Body of pancreas (tissue), 4 donors: ENCODE measurements around the gene EDEM1. TPM values are rescaled to one million over a fixed set of nuclear protein-coding genes. Genes with fewer than 3 reads are reported as not detected.

Source experiments
- ATAC-seq: fragments of 150-250 bp; one replicate; pipeline ENCODE4 v1.9.1; 2016
- DNase-seq, 4 donors: peaks; one replicate each; pipeline ENCODE4 v3.0.0-alpha.2; 2019
- H3K27ac ChIP-seq, 4 donors: fragments of 200-600 bp; sonication (generic); 1 replicate in 3 of 4; 2 replicates in 1 of 4; pipeline versions ENCODE4 v1.5.1 to v1.6.1; 2016 to 2019; ENCODE audit warnings: mild to moderate bottlenecking in 1 of 4, mixed read lengths in 1 of 4, moderate library complexity in 1 of 4
- H3K27me3 ChIP-seq, 2 donors: fragments of 200-600 bp; sonication (generic); one replicate each; pipeline ENCODE4 v1.6.0; 2016; ENCODE audit warnings: mild to moderate bottlenecking in 1 of 2
- H3K36me3 ChIP-seq, 2 donors: fragments of 200-600 bp; sonication (generic); replicated peaks in 1 of 2; 2 replicates each; pipeline ENCODE4 v1.5.1; 2016; ENCODE audit warnings: low read depth in 2 of 2; ENCODE audit not compliant: insufficient read depth in 1 of 2
- H3K4me1 ChIP-seq: fragments of 200-600 bp; sonication (generic); one replicate; pipeline ENCODE4 v1.6.0; 2016
- H3K4me3 ChIP-seq, 2 donors: fragments of 200-600 bp; sonication (generic); 1 replicate in 1 of 2; 2 replicates in 1 of 2; pipeline ENCODE4 v1.5.1; 2016 to 2019
- H3K9me3 ChIP-seq, 3 donors: fragments of 200-600 bp; sonication (generic); 1 replicate in 2 of 3; 2 replicates in 1 of 3; pipeline ENCODE4 v1.5.1; 2016
- POLR2A ChIP-seq, 3 donors: fragments of 450-650 bp; IDR thresholded peaks; one replicate each; pipeline ENCODE4 v1.6.1; 2016; ENCODE audit warnings: antibody characterized with exemption in 3 of 3, mild to moderate bottlenecking in 2 of 3
- WGBS, 2 donors: methylation state at CpG; one replicate each; pipeline ENCODE4 v1.1.5; 2017; 5-methylcytosine and 5-hydroxymethylcytosine counted together
- intact Hi-C: fragments of 100-400 bp; cut with DNase I; formaldehyde crosslinking; loops from one replicate; pipeline ENCODE4 v1.15.1; 2023
- total RNA-seq, 2 donors: library from RNA; depleted of rRNA; stranded (reverse); fragments of >200 nt; gene quantifications; one replicate each; pipeline ENCODE4 v1.1.0, GENCODE V29; 2016
- TF ChIP-seq, protein P1 (sequence below), 7 experiments: fragments of 450-650 bp in 4 of 7; fragments of 200-600 bp in 3 of 7; sonication (generic) in 3 of 7; IDR thresholded peaks; one replicate each; pipeline ENCODE4 v1.5.1; 2016 to 2019; ENCODE audit warnings: antibody characterized with exemption in 7 of 7

EDEM1 gene
- total RNA-seq, 2 donors from 2014 or later: 23.9 to 46.1 TPM

DNA sequence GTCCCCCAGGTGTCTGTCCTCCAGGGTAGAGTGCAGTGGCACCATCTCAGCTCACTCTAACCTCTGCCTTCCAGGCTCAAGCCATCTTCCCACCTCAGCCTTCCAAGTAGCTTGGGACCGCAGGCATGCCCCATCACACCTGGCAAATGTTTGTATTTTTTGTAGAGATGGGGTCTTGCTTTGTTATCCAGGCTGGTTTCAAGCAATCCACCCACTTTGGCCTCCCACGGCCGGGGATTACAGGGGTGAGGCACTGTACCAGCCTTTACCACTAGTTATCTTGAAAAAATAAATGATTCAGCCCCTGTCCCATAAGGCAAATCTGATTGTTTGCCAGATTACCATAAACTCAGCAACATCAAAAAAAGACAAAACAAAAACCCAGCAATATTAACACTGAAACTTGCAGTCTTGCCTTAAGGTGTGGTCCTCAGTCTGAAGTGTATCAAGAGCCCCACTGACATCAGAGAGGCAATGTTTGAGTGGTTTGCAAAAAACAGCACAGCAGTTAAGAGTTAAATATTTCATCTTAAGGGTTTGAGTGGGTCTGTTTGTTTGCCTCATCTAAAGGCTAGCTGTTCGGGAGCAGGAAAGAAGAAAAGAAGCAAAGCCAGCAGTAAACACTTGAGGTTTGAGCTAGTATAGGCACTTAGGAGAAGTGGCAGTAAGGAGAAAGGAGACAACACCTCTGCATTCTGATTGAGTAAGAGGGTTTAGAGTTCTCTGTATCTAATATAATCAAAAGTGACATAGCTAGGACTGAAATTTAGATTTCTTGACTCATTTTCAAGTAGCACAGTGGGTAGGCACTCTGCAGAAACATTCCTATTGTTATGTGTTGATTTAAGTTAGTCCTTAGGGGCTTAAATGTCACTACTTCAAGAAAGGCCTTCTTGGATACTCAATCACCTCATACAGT lies 26.3 kb upstream of the EDEM1 start:
- intact Hi-C loops: no loop called here
- Histone ChIP-seq H3K9me3 (no peaks in the 10 kb centered on the region), H3K36me3 (no peaks in the 10 kb centered on the region), H3K4me3 (no peak overlapping the region), H3K27me3 (no peaks in the 10 kb centered on the region), H3K27ac (no peak overlapping the region), H3K4me1 (peaks cover 20% of the 10 kb centered on the region)
- WGBS, 2 donors: 66 to 69% methylated on average over 4 of the region's 4 CpGs
- no peak for ATAC-seq
- TF ChIP-seq POLR2A (IDR thresholded peaks at IDR 0.05): no peak
- TF ChIP-seq, protein P1, sequence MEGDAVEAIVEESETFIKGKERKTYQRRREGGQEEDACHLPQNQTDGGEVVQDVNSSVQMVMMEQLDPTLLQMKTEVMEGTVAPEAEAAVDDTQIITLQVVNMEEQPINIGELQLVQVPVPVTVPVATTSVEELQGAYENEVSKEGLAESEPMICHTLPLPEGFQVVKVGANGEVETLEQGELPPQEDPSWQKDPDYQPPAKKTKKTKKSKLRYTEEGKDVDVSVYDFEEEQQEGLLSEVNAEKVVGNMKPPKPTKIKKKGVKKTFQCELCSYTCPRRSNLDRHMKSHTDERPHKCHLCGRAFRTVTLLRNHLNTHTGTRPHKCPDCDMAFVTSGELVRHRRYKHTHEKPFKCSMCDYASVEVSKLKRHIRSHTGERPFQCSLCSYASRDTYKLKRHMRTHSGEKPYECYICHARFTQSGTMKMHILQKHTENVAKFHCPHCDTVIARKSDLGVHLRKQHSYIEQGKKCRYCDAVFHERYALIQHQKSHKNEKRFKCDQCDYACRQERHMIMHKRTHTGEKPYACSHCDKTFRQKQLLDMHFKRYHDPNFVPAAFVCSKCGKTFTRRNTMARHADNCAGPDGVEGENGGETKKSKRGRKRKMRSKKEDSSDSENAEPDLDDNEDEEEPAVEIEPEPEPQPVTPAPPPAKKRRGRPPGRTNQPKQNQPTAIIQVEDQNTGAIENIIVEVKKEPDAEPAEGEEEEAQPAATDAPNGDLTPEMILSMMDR (IDR thresholded peaks at IDR 0.05): no peak
- no peak for DNase-seq

DNA sequence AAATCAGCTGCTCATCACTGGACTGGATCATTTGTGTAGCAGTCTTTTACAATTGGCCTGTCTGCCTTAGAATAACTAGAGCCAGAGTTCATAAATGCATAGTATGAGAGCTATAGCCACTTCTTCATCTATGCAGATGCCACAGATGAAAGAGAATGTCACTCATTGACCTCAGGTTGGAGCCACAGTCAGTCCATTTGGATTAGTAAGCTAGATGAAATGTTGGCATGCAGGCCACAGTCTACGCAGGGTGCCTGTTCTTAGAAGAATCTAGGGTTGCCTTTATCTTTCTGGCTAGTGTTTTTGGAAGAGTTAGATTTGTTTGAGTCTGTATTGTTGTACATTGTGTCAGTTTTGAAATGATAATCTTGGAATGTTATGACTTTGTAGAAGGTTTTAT lies 25.4 kb upstream of the EDEM1 start:
- intact Hi-C loops: no loop called here
- ATAC-seq: no peak
- peaks cover 27% of the 10 kb centered on the region for H3K4me1 ChIP-seq

DNA sequence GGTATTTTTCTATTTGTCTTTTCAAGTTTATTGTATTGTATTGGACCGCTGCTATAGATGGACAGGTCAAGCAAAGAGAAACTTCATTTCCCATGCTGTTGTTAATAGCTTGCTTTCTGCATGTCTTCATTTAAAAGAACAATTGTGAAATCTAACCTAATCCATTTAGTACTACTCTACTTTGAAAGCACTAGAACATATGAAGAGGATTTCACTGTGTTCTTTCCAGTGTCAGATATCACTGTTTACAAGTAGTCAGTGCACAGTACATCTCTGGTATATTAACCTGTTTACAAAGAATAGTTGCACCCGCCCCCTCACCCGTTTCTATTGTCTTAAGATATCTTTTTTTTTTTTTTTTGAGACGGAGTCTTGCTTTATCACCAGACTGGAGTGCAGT lies 21.8 kb upstream of the EDEM1 start:
- ATAC-seq: no peak
- H3K27me3 ChIP-seq: no peaks in the 10 kb centered on the region
- H3K4me1 ChIP-seq: peaks cover 38% of the 10 kb centered on the region
- no peaks in the 10 kb centered on the region for H3K9me3 ChIP-seq
- H3K27ac ChIP-seq: no peak overlapping the region
- DNase-seq: no peak
- no peak for TF ChIP-seq POLR2A (IDR thresholded peaks at IDR 0.05)
- TF ChIP-seq, protein P1 (IDR thresholded peaks at IDR 0.05): no peak
- intact Hi-C loops: no loop called here
- no peak overlapping the region for H3K4me3 ChIP-seq
- no peaks in the 10 kb centered on the region for H3K36me3 ChIP-seq
- 72 to 78% methylated on average over 4 of the region's 4 CpGs for WGBS, 2 donors

More for the DNA sequence above, 25.4 kb upstream of the EDEM1 start:
- no peak for DNase-seq
- no peak for TF ChIP-seq POLR2A (IDR thresholded peaks at IDR 0.05)
- TF ChIP-seq, protein P1 (IDR thresholded peaks at IDR 0.05): no peak
- no peak overlapping the region for H3K4me3 ChIP-seq
- no peaks in the 10 kb centered on the region for H3K9me3 ChIP-seq
- WGBS, 2 donors: 47 to 52% methylated on average over 1 of the region's 1 CpG
- no peak overlapping the region for H3K27ac ChIP-seq
- no peaks in the 10 kb centered on the region for H3K36me3 ChIP-seq
- H3K27me3 ChIP-seq: no peaks in the 10 kb centered on the region

DNA sequence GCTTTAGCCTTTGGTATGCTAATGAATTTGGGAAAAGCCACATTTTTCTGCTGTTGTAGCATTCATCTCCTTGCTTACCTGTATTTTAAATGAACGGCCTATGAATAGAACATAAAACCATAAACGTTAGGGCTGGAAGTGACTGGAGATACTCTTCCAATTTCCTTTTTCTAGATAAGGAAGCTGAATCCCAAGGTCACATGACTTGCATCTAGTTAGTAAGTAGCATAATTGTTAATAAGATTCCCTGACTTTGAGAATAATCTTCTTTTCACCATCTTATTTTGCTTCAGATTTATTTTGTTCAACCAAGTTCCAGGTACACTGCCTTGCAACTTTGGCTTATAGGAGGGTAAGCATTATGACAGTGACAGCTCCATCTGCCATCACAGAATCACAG lies 20.7 kb upstream of the EDEM1 start:
- TF ChIP-seq, protein P1 (IDR thresholded peaks at IDR 0.05): no peak
- TF ChIP-seq POLR2A (IDR thresholded peaks at IDR 0.05): no peak
- no peaks in the 10 kb centered on the region for H3K27me3 ChIP-seq
- ATAC-seq (no peak), DNase-seq (no peak)
- H3K36me3 ChIP-seq: no peaks in the 10 kb centered on the region
- intact Hi-C loops: no loop called here
- H3K9me3 ChIP-seq: no peaks in the 10 kb centered on the region
- peaks cover 28% of the 10 kb centered on the region for H3K4me1 ChIP-seq
- H3K27ac ChIP-seq: no peak overlapping the region
- 52 to 55% methylated on average over 2 of the region's 2 CpGs for WGBS, 2 donors
- no peak overlapping the region for H3K4me3 ChIP-seq
